Measurements from ENCODE around the gene HMMR. TPM values are rescaled to one million over a fixed set of nuclear protein-coding genes. Genes with fewer than 3 reads are reported as not detected.

Gene HMMR
- polyA plus RNA-seq, 1 donor: 10.0 TPM

DNA sequence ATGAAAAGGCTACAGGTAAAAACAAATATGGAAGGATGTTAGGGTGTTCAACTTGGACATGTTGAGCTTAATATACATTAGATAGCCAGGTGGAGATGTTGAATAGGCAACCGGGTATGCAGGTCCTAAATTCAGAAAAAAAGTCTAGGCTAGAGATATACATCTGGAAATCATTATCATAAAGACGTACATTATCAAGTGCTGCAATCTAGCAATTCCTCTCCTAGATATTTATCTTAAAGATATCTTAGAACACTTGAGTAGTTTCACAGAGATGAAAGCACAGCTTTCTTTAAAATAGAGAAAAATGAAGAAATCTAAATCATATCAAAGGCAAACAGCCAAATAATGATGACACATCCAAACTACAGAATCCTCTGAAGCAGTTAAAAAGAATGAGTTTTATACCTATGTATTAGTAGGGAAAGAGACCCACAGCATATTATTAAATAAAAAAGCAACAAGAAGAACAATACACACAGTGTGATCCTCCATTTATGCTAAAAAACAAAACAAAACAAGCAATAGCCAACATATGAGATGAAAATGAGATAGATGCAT is 4.3 kb upstream of the HMMR start:
- WGBS (ENCODE audit: insufficient coverage, low lambda C conversion rate): 100% methylated on average over 1 of the region's 2 CpGs
- Histone ChIP-seq H3K4me1 (ENCODE audit: control insufficient read depth, insufficient read depth, low read length) (peaks cover 2% of the 10 kb centered on the region), H3K36me3 (ENCODE audit: control insufficient read depth, insufficient read depth, low read length) (peaks cover 19% of the 10 kb centered on the region), H3K27ac (ENCODE audit: low read length) (no peak overlapping the region), H3K27me3 (ENCODE audit: control insufficient read depth, insufficient read depth, low read length) (no peaks in the 10 kb centered on the region), H3K4me3 (ENCODE audit: low read length) (no peak overlapping the region), H3K9me3 (ENCODE audit: control insufficient read depth, low read depth, low read length) (no peaks in the 10 kb centered on the region)
- DNase-seq: no peak

DNA sequence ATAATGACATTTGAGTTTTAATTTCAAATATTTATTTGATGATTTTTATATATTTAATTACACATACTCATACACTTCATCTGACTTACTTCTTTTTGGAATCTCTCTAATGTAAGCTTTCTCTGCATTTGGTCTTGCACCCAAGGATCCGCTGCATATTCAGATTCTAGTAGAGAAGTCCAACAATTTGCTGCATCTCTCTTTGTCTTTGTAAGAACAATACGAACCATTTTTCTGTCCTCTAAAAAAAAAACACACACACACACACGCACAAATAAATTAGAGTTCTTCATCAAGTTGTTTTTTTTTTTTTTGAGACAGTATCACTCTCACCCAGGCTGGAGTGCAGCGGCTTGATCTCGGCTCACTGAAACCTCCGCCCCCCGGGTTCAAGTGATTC is 3.6 kb upstream of the HMMR start:
- no peak overlapping the region for H3K4me3 ChIP-seq (ENCODE audit: low read length)
- no peaks in the 10 kb centered on the region for H3K27me3 ChIP-seq (ENCODE audit: control insufficient read depth, insufficient read depth, low read length)
- WGBS (ENCODE audit: insufficient coverage, low lambda C conversion rate): no CpG with 5 or more reads among the region's 7 CpGs
- no peaks in the 10 kb centered on the region for H3K9me3 ChIP-seq (ENCODE audit: control insufficient read depth, low read depth, low read length)
- no peak for DNase-seq
- no peak overlapping the region for H3K27ac ChIP-seq (ENCODE audit: low read length)
- peaks cover 2% of the 10 kb centered on the region for H3K4me1 ChIP-seq (ENCODE audit: control insufficient read depth, insufficient read depth, low read length)
- H3K36me3 ChIP-seq (ENCODE audit: control insufficient read depth, insufficient read depth, low read length): peaks cover 15% of the 10 kb centered on the region

DNA sequence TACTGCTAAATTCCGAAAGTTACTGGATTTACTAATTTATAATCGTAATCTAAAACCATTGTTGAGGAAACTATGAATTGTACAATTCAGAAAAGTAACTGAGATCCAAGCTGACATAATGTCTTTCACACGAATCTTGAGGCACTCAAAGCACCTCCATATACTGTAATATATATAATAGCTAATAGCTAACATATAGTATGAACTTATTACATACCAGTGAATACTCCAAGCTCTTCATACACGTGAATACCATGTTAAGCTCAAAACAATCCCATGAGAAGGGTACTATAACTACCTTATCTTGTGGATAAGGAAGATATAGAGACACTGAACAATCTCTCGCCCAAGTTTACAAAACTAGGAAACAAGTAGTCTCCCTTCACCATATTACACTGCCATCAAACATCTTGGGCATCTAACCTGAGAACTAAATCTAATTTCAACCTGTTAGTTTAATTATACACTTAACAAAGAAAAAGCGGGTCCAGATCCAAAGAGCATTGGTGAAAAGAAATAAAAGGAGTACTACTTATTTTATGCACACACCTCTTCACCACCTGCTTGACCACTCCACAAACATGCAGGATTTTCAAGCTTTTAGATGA is 1.6 kb upstream of the HMMR start:
- peak overlapping the region; percentile 95 for H3K27ac ChIP-seq (ENCODE audit: low read length)
- H3K4me3 ChIP-seq (ENCODE audit: low read length): peak overlapping the region; percentile 76
- peak in 1 of 2 donors; percentile 34 for DNase-seq
- H3K9me3 ChIP-seq (ENCODE audit: control insufficient read depth, low read depth, low read length): no peaks in the 10 kb centered on the region
- H3K4me1 ChIP-seq (ENCODE audit: control insufficient read depth, insufficient read depth, low read length): peaks cover 2% of the 10 kb centered on the region
- WGBS (ENCODE audit: insufficient coverage, low lambda C conversion rate): 20% methylated on average over 4 of the region's 6 CpGs
- H3K36me3 ChIP-seq (ENCODE audit: control insufficient read depth, insufficient read depth, low read length): peaks cover 13% of the 10 kb centered on the region
- no peaks in the 10 kb centered on the region for H3K27me3 ChIP-seq (ENCODE audit: control insufficient read depth, insufficient read depth, low read length)

DNA sequence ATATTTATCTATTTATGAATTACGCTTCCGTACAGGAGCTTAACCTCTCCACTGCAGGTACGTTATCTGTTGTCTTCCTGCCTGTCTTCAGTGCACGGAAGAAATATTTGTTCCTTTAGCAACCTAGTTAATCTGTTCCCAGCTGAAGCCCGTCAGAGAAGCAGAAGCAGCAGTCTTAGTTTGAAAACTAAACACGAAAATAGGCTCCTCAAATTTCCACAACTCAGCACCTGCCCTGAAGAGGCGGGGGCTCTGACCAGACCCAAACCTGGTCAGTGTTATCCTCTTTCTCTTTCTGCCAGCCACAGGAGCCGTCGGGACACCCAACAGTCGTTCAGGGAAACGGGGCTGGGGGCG is 992 bp upstream of the HMMR start:
- no peak for DNase-seq
- peaks cover 2% of the 10 kb centered on the region for H3K4me1 ChIP-seq (ENCODE audit: control insufficient read depth, insufficient read depth, low read length)
- H3K27me3 ChIP-seq (ENCODE audit: control insufficient read depth, insufficient read depth, low read length): no peaks in the 10 kb centered on the region
- peaks cover 10% of the 10 kb centered on the region for H3K36me3 ChIP-seq (ENCODE audit: control insufficient read depth, insufficient read depth, low read length)
- 20% methylated on average over 2 of the region's 12 CpGs for WGBS (ENCODE audit: insufficient coverage, low lambda C conversion rate)
- H3K4me3 ChIP-seq (ENCODE audit: low read length): peak overlapping the region; percentile 76
- H3K9me3 ChIP-seq (ENCODE audit: control insufficient read depth, low read depth, low read length): no peaks in the 10 kb centered on the region
- peak overlapping the region; percentile 95 for H3K27ac ChIP-seq (ENCODE audit: low read length)

DNA sequence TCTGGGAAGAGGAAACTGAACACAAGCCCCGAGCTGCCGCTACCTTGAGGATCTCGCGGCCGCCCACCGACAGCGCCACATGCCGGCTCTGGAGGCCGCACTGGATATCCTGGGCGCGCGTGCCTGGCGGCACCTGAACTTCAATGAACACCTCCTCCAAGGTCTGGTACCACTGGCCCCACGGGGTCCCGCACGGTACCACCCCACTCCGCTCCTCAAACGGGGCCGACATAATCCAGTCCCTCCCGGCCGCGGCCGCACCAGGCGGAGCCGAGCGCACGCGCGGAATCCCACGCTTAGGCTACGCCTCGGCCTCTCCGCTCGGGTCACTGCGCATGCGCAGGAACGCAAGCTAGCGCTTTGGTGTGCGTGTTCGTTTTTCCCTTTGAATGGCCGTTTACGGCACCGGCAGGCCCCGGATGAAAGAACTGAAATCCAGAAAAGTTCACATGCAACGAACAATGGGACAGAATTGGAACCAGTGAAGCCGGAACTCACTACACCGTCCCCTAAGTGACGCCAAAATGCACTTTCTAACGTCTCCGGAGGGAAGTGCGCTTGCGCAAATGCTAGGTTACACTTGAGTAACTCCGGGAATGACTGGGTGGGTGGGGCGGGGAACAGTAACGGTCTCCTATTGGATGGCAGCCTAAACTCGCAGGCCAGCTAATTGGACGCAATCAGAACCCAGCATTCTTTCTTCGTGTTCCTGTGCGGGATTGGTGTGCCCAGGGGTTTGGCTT is 442 bp upstream of the HMMR start, which contains the start of gene NUDCD2:
Gene NUDCD2, minus strand, starts transcription at position 284 of the 743 bp plus-strand sequence. Its CDS starts 52 bp downstream, at position 232.
- Histone ChIP-seq H3K36me3 (ENCODE audit: control insufficient read depth, insufficient read depth, low read length) (peaks cover 5% of the 10 kb centered on the region), H3K9me3 (ENCODE audit: control insufficient read depth, low read depth, low read length) (no peaks in the 10 kb centered on the region), H3K27me3 (ENCODE audit: control insufficient read depth, insufficient read depth, low read length) (no peaks in the 10 kb centered on the region), H3K27ac (ENCODE audit: low read length) (peak within 1 kb of the TSS; percentile 95), H3K4me3 (ENCODE audit: low read length) (peak within 1 kb of the TSS; percentile 76), H3K4me1 (ENCODE audit: control insufficient read depth, insufficient read depth, low read length) (peaks cover 2% of the 10 kb centered on the region)
- DNase-seq: peak; percentile 96 to 98
- WGBS (ENCODE audit: insufficient coverage, low lambda C conversion rate): no CpG with 5 or more reads among the region's 59 CpGs

DNA sequence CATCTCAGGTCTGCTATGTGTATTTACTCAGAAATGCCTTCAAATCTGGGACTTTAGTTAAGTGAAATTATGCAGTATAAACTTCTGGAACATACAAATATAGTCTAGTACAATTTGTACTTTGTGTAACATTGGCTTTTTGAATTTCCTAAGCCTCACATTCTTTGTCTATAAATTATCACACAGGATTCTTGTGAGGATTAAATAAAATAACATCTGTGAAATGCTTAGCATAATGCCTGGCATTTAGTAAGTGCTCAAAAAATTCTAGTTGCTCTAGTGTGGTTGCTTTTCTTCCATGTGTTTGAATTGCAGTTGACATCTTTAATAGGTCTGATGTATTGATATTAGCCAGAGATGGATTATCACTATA is 2.6 kb downstream of the HMMR start:
- Histone ChIP-seq H3K27ac (ENCODE audit: low read length) (no peak overlapping the region), H3K36me3 (ENCODE audit: control insufficient read depth, insufficient read depth, low read length) (no peaks in the 10 kb centered on the region), H3K4me1 (ENCODE audit: control insufficient read depth, insufficient read depth, low read length) (peaks cover 2% of the 10 kb centered on the region), H3K27me3 (ENCODE audit: control insufficient read depth, insufficient read depth, low read length) (no peaks in the 10 kb centered on the region), H3K9me3 (ENCODE audit: control insufficient read depth, low read depth, low read length) (no peaks in the 10 kb centered on the region), H3K4me3 (ENCODE audit: low read length) (no peak overlapping the region)
- no peak for DNase-seq

DNA sequence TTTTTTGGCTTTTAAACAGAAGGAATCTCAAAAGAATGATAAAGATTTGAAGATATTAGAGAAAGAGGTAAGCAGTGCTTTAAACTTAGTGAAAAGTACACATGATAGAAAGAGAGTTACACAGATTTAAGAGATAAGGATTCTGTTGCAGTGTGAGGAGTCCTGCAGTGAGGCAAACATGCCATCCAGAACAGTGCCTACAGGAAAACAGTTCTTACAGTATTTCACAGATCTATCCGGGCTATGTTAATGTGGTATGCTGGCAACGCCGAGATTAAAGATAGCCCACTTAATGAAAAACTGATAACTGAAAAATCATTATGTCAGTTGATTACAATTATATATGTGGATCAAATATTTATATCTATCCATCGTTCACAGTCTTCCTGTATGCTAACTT is 7.2 kb downstream of the HMMR start:
- Histone ChIP-seq H3K36me3 (ENCODE audit: control insufficient read depth, insufficient read depth, low read length) (peaks cover 6% of the 10 kb centered on the region), H3K27ac (ENCODE audit: low read length) (no peak overlapping the region), H3K9me3 (ENCODE audit: control insufficient read depth, low read depth, low read length) (no peaks in the 10 kb centered on the region), H3K27me3 (ENCODE audit: control insufficient read depth, insufficient read depth, low read length) (no peaks in the 10 kb centered on the region), H3K4me3 (ENCODE audit: low read length) (no peak overlapping the region), H3K4me1 (ENCODE audit: control insufficient read depth, insufficient read depth, low read length) (no peaks in the 10 kb centered on the region)
- WGBS (ENCODE audit: insufficient coverage, low lambda C conversion rate): no CpG with 5 or more reads among the region's 4 CpGs
- DNase-seq: no peak

DNA sequence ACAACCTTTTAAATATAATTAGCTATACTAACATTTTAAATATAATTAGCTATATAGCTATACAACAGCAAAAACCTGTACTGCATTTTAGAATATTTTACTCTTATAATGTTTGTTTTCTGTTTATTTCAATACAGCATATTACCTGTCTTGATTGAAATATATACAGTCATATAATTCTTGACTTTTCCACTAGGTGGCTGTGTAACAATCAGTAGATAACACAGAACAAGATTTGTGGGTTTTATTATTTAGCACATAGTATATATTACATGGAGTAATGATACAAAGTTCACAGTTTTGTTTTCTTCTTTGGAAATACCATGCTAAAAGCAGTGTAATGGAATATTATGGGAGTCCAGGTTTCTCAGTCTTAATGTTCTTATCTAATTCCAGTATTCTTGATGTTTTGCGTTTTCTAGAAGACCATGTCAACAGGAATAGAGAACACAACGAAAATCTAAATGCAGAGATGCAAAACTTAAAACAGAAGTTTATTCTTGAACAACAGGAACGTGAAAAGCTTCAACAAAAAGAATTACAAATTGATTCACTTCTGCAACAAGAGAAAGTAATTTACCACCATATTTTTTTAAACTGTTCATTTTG is 13.3 kb downstream of the HMMR start:
- WGBS (ENCODE audit: insufficient coverage, low lambda C conversion rate): 100% methylated on average over 3 of the region's 3 CpGs
- H3K9me3 ChIP-seq (ENCODE audit: control insufficient read depth, low read depth, low read length): no peaks in the 10 kb centered on the region
- no peaks in the 10 kb centered on the region for H3K27me3 ChIP-seq (ENCODE audit: control insufficient read depth, insufficient read depth, low read length)
- H3K4me1 ChIP-seq (ENCODE audit: control insufficient read depth, insufficient read depth, low read length): no peaks in the 10 kb centered on the region
- peak in 1 of 2 donors; percentile 51 for DNase-seq
- no peak overlapping the region for H3K4me3 ChIP-seq (ENCODE audit: low read length)
- peaks cover 11% of the 10 kb centered on the region for H3K36me3 ChIP-seq (ENCODE audit: control insufficient read depth, insufficient read depth, low read length)
- no peak overlapping the region for H3K27ac ChIP-seq (ENCODE audit: low read length)

DNA sequence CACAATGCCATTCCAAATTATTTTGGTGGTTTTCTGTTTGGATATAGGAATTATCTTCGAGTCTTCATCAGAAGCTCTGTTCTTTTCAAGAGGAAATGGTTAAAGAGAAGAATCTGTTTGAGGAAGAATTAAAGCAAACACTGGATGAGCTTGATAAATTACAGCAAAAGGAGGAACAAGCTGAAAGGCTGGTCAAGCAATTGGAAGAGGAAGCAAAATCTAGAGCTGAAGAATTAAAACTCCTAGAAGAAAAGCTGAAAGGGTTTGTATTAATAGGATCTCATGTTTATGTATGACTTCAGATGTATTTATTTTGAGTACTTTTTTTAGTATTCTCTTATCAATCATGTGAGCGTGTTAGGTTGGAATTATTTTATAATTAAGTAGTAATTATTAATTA is 15.0 kb downstream of the HMMR start:
- Histone ChIP-seq H3K27me3 (ENCODE audit: control insufficient read depth, insufficient read depth, low read length) (no peaks in the 10 kb centered on the region), H3K36me3 (ENCODE audit: control insufficient read depth, insufficient read depth, low read length) (peaks cover 11% of the 10 kb centered on the region), H3K4me1 (ENCODE audit: control insufficient read depth, insufficient read depth, low read length) (no peaks in the 10 kb centered on the region), H3K9me3 (ENCODE audit: control insufficient read depth, low read depth, low read length) (no peaks in the 10 kb centered on the region), H3K4me3 (ENCODE audit: low read length) (no peak overlapping the region), H3K27ac (ENCODE audit: low read length) (no peak overlapping the region)
- 67% methylated on average over 1 of the region's 2 CpGs for WGBS (ENCODE audit: insufficient coverage, low lambda C conversion rate)
- no peak for DNase-seq

DNA sequence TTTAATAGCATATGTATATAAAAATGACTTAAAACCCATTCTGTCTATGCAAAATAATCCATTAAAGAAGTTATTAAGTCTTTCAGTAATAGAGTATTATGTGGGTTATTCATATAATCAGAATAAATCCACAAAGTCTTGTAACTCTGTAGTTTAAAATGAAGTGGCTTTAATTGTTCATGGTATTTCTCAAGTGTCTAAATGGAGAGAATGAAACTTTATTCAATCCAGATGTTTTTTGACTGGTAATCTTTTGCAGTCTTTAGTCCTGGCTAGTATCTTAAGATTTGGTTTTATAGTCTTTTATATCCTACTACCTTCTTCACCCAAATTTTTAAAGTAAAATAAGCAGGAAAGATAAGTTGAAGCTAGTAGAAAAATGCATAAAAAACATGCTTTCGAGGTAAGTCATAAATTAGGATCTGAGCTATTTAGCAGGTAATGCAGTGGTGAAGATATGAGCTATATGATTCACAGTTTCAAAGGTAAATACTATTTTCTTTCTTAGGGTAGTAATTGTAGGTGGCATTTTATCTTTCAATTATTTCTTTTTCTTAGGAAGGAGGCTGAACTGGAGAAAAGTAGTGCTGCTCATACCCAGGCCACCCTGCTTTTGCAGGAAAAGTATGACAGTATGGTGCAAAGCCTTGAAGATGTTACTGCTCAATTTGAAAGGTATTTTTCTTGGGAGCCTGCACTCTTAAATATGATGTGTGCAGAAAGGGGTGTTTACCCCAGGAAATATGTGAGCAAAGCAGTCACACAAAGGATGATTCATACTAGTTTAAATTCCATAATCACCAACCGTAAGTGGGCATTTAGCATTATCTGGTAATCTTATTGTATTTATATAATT is 17.9 kb downstream of the HMMR start:
- DNase-seq: no peak
- Histone ChIP-seq H3K4me1 (ENCODE audit: control insufficient read depth, insufficient read depth, low read length) (no peaks in the 10 kb centered on the region), H3K9me3 (ENCODE audit: control insufficient read depth, low read depth, low read length) (no peaks in the 10 kb centered on the region), H3K27ac (ENCODE audit: low read length) (no peak overlapping the region), H3K4me3 (ENCODE audit: low read length) (no peak overlapping the region), H3K27me3 (ENCODE audit: control insufficient read depth, insufficient read depth, low read length) (no peaks in the 10 kb centered on the region), H3K36me3 (ENCODE audit: control insufficient read depth, insufficient read depth, low read length) (peaks cover 5% of the 10 kb centered on the region)
- 60% methylated on average over 1 of the region's 2 CpGs for WGBS (ENCODE audit: insufficient coverage, low lambda C conversion rate)
